HG02970 (cell line): ENCODE measurements around the gene MAP3K5.

Experiments used
- ATAC-seq: cut with Tn5 transposase; IDR thresholded peaks from one replicate; pipeline ENCODE4 v1.9.1; 2021; ENCODE audit warnings: mild to moderate bottlenecking, moderate library complexity, moderate number of reproducible peaks; ENCODE audit not compliant: unreplicated experiment, low FRiP score

Gene MAP3K5

GRCh38 chr6:136550045-136550329, 242.3 kb downstream of the MAP3K5 start:
- ATAC-seq = peak; percentile 42

GRCh38 chr6:136549300-136550044, 242.8 kb downstream of the MAP3K5 start:
- no peak for ATAC-seq

GRCh38 chr6:136548582-136549299, 243.5 kb downstream of the MAP3K5 start:
- ATAC-seq = no peak

- ATAC-seq = no peak
Measured at GRCh38 chr6:136547871-136548270, 244.4 kb downstream of the MAP3K5 start.

- ATAC-seq = no peak
Measured at GRCh38 chr6:136547336-136547735, 244.9 kb downstream of the MAP3K5 start.

GRCh38 chr6:136546331-136546730, 245.9 kb downstream of the MAP3K5 start:
- no peak for ATAC-seq

GRCh38 chr6:136544326-136544725, 248.0 kb downstream of the MAP3K5 start:
- no peak for ATAC-seq

- no peak for ATAC-seq
Measured at GRCh38 chr6:136541395-136541794, 250.9 kb downstream of the MAP3K5 start.

GRCh38 chr6:136539967-136540652, 252.2 kb downstream of the MAP3K5 start:
- ATAC-seq = no peak

GRCh38 chr6:136538836-136539235, 253.4 kb downstream of the MAP3K5 start:
- ATAC-seq = no peak

- ATAC-seq = no peak
Measured at GRCh38 chr6:136535880-136536650, 256.2 kb downstream of the MAP3K5 start.

GRCh38 chr6:136535017-136535765, 257.1 kb downstream of the MAP3K5 start:
- no peak for ATAC-seq

GRCh38 chr6:136534268-136534667, 258.0 kb downstream of the MAP3K5 start:
- no peak for ATAC-seq

GRCh38 chr6:136533487-136533886, 258.8 kb downstream of the MAP3K5 start:
- ATAC-seq = no peak

GRCh38 chr6:136532030-136532429, 260.2 kb downstream of the MAP3K5 start:
- no peak for ATAC-seq

GRCh38 chr6:136529710-136530109, 262.6 kb downstream of the MAP3K5 start:
- ATAC-seq = no peak

GRCh38 chr6:136528477-136528876, 263.8 kb downstream of the MAP3K5 start:
- ATAC-seq = no peak

GRCh38 chr6:136527831-136528230, 264.4 kb downstream of the MAP3K5 start:
- no peak for ATAC-seq

GRCh38 chr6:136526937-136527336, 265.3 kb downstream of the MAP3K5 start:
- ATAC-seq = no peak
